Measurements from ENCODE around the gene TLR9. TPM values are rescaled to one million over a fixed set of nuclear protein-coding genes. Genes with fewer than 3 reads are reported as not detected.
"Not testable (repeated sequence)": the region's sequence is repeated elsewhere in the genome, so short reads cannot be mapped to it uniquely, and the experiment has no call there.

Gene TLR9, protein sequence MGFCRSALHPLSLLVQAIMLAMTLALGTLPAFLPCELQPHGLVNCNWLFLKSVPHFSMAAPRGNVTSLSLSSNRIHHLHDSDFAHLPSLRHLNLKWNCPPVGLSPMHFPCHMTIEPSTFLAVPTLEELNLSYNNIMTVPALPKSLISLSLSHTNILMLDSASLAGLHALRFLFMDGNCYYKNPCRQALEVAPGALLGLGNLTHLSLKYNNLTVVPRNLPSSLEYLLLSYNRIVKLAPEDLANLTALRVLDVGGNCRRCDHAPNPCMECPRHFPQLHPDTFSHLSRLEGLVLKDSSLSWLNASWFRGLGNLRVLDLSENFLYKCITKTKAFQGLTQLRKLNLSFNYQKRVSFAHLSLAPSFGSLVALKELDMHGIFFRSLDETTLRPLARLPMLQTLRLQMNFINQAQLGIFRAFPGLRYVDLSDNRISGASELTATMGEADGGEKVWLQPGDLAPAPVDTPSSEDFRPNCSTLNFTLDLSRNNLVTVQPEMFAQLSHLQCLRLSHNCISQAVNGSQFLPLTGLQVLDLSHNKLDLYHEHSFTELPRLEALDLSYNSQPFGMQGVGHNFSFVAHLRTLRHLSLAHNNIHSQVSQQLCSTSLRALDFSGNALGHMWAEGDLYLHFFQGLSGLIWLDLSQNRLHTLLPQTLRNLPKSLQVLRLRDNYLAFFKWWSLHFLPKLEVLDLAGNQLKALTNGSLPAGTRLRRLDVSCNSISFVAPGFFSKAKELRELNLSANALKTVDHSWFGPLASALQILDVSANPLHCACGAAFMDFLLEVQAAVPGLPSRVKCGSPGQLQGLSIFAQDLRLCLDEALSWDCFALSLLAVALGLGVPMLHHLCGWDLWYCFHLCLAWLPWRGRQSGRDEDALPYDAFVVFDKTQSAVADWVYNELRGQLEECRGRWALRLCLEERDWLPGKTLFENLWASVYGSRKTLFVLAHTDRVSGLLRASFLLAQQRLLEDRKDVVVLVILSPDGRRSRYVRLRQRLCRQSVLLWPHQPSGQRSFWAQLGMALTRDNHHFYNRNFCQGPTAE
- under 1 TPM; 0.23 to 0.50 TPM for total RNA-seq

DNA sequence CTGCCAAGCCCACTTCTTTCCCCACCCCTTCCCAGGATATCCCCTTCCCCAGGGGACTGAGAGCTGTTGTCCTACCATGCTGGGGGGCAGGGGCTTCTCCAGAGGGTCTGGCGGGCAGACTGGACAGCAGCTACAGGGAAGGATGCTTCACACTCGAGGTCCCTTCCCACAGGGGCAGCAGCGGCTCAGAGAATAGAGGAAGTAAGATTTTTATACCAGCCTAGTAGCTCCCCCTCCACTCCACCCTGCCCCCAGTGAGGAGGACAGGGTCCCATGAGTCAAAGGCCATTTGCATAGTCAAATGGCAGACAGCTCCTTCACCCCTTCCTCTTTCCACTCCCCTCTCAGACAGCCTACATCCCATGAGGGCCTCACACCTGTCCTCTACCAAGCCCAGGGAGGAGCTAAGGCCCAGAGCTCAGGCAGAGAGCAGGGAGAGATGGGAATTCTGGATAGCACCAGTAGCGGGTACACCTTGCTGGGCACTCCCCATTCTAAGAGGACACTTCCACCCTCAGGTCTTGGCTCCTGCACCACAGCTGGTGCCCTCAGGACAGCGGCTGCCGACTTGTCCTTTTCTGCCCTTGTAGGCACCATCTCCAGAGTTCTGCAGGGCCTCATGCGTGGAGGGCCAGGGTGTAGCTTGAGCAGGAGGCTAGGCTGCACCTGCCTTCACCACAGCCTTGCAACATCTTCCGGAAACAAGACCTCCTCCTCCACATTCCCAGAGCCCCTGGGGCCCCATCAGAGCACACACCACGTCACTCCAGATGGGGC, at the start of gene TLR9:
TLR9 (minus strand) TSS at position 194 of the 777 bp plus-strand sequence; CDS start at position 78, 116 bp downstream.
- ChIA-PET CTCF (interaction anchor here (0.8 to 2.7 kb wide), 6 partner anchors 9 to 158 kb away, joined by 3 to 8 read pairs (median 3); no protein-coding TSS in a partner anchor), POLR2A (interaction anchor here (0.5 to 1.2 kb wide), 5 partner anchors 12 to 159 kb away, joined by 3 to 4 read pairs (median 3); partner anchors contain the start of genes TWF2 and WDR82)

GRCh38 chr3:52274781-52275180, 49.3 kb upstream of the TLR9 start:
- CTCF ChIA-PET: interaction anchor here (1.0 kb wide), 1 partner anchor 21 kb away, joined by 3 read pairs; no protein-coding TSS in a partner anchor
- POLR2A ChIA-PET: not testable (repeated sequence)

DNA sequence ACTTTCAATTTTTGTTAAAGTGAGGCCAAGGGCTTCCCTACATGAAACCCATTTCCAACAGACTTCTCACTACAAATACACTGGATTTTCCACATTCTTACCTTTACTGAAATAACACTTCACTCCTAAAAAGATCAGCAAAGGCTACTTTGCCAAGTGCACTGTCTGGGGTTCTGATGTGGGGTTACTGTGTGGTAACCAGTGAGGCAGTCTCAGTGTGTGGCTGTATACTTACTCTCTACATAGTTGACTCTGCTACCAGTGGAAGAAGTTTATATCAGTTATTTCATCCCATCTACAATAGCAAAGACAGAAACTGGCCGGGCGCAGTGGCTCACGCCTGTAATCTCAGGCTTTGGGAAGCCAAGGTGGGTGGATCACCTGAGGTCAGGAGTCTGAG, 47.4 kb upstream of the TLR9 start:
- POLR2A ChIA-PET: interaction anchor here (0.7 kb wide), 2 partner anchors 32 to 118 kb away, joined by 3 to 6 read pairs; no protein-coding TSS in a partner anchor
- CTCF ChIA-PET: interaction anchor here (1.0 to 2.8 kb wide), 2 partner anchors 27 to 52 kb away, joined by 3 to 9 read pairs; partner anchors contain the start of gene PPM1M

- CTCF ChIA-PET: interaction anchor here (0.7 to 2.8 kb wide), 6 partner anchors 10 to 52 kb away, joined by 3 to 9 read pairs (median 4); partner anchors contain the start of gene PPM1M
Measured at GRCh38 chr3:52272172-52272571, 46.7 kb upstream of the TLR9 start.

GRCh38 chr3:52270252-52270754, 44.9 kb upstream of the TLR9 start:
- CTCF ChIA-PET: interaction anchor here (1.0 to 2.8 kb wide), 3 partner anchors 25 to 50 kb away, joined by 3 to 9 read pairs (median 6); partner anchors contain the start of gene PPM1M
- POLR2A ChIA-PET: no interaction called here

More at GRCh38 chr3:52272172-52272571, 46.7 kb upstream of the TLR9 start:
- POLR2A ChIA-PET: interaction anchor here (0.7 kb wide), 2 partner anchors 31 to 118 kb away, joined by 3 to 6 read pairs; no protein-coding TSS in a partner anchor

GRCh38 chr3:52269776-52270175, 44.3 kb upstream of the TLR9 start:
- ChIA-PET CTCF (interaction anchor here (2.2 to 2.8 kb wide), 2 partner anchors 24 to 49 kb away, joined by 6 to 9 read pairs; partner anchors contain the start of gene PPM1M), POLR2A (interaction anchor here (1.5 kb wide), 1 partner anchor 32 kb away, joined by 5 read pairs; the partner anchor contains the start of gene TWF2)

- ChIA-PET CTCF (interaction anchor here (1.1 to 1.9 kb wide), 3 partner anchors 9 to 37 kb away, joined by 3 to 5 read pairs (median 4); no protein-coding TSS in a partner anchor), POLR2A (interaction anchor here (1.4 to 1.5 kb wide), 2 partner anchors 9 to 30 kb away, joined by 5 read pairs; partner anchors contain the start of gene TWF2)
Measured at GRCh38 chr3:52268036-52268435, 42.6 kb upstream of the TLR9 start.

DNA sequence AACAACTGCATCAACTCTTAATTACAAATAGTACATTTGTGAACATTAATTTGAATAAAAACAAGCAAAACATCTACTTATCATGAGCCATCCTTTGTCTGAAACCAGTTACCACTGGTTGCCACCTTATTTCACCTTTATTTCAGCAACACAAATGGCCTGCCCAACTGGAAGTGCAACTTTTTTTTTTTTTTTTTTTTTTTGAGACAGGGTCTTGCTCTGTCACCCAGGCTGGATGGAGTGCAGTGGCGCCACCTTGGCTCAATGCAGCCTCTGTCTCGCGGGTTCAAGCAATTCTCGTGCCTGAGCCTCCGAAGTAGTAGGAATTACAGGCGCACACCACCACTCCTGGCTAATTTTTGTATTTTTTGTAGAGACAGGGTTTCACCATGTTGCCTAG, 39.9 kb upstream of the TLR9 start:
- CTCF ChIA-PET: interaction anchor here (1.1 kb wide), 1 partner anchor 38 kb away, joined by 3 read pairs; no protein-coding TSS in a partner anchor
- POLR2A ChIA-PET: no interaction called here

- ChIA-PET POLR2A (interaction anchor here (0.6 to 1.2 kb wide), 2 partner anchors 9 to 12 kb away, joined by 3 read pairs; no protein-coding TSS in a partner anchor), CTCF (no interaction called here)
Measured at GRCh38 chr3:52262447-52262846, 37.0 kb upstream of the TLR9 start.

DNA sequence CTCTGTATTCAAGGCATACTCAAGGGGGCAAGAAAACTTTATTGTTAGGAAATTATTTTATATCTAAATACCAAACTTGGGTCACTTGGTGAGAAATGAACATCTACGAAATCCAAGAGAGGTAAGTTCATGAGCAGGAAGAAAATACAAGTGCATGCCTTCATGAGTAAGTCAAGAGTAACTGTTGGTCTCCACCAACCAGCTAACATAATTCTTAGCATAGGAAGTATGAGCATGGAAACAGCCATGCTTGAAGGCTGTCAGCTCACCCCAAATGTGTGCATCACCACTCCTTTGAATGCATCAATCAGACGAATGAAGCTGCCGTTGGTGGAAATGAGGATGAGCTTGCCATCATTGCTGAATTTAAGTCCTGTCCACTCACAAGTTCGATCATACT, 34.0 kb upstream of the TLR9 start:
- CTCF ChIA-PET: interaction anchor here (0.9 to 1.4 kb wide), 4 partner anchors 11 to 43 kb away, joined by 3 to 5 read pairs (median 4); no protein-coding TSS in a partner anchor

GRCh38 chr3:52259035-52259434, 33.6 kb upstream of the TLR9 start:
- POLR2A ChIA-PET: interaction anchor here (0.9 to 4.1 kb wide), 3 partner anchors 17 to 28 kb away, joined by 3 to 18 read pairs (median 5); partner anchors contain the start of gene WDR82
- CTCF ChIA-PET: interaction anchor here (0.8 to 1.1 kb wide), 3 partner anchors 10 to 42 kb away, joined by 3 to 4 read pairs (median 3); no protein-coding TSS in a partner anchor

More for the DNA sequence above, 34.0 kb upstream of the TLR9 start:
- POLR2A ChIA-PET: interaction anchor here (0.9 to 4.1 kb wide), 3 partner anchors 17 to 28 kb away, joined by 3 to 18 read pairs (median 5); partner anchors contain the start of gene WDR82

- POLR2A ChIA-PET: interaction anchor here (0.7 to 4.1 kb wide), 2 partner anchors 15 to 20 kb away, joined by 4 to 18 read pairs; partner anchors contain the start of gene WDR82
- CTCF ChIA-PET: no interaction called here
Measured at GRCh38 chr3:52257911-52258310, 32.5 kb upstream of the TLR9 start.

- ChIA-PET POLR2A (interaction anchor here (1.7 kb wide), 1 partner anchor 11 kb away, joined by 5 read pairs; the partner anchor contains the start of gene PPM1M), CTCF (interaction anchor here (1.7 kb wide), 1 partner anchor 15 kb away, joined by 6 read pairs; no protein-coding TSS in a partner anchor)
Measured at GRCh38 chr3:52256622-52257021, 31.2 kb upstream of the TLR9 start.

DNA sequence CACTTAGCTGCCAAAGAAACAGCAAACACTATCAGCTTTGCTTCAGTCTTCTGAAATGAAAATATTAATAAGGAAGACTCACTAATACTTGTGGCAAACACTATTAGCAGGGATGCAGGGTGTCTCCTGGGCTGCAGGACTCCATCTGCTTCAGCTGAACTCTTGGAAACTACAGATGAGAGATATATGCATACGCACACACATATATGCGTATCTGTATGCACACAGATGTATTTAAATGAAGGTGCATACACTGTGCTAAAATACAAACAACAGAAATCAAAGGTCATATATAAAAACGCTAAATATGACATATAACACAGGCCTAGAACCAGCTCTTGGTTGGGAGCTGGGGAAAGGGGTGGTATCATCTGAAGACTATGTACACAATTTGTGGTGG, 30.7 kb upstream of the TLR9 start:
- ChIA-PET POLR2A (interaction anchor here (1.7 kb wide), 1 partner anchor 10 kb away, joined by 5 read pairs; the partner anchor contains the start of gene PPM1M), CTCF (interaction anchor here (0.7 to 1.7 kb wide), 2 partner anchors 14 to 16 kb away, joined by 3 to 6 read pairs; no protein-coding TSS in a partner anchor)

DNA sequence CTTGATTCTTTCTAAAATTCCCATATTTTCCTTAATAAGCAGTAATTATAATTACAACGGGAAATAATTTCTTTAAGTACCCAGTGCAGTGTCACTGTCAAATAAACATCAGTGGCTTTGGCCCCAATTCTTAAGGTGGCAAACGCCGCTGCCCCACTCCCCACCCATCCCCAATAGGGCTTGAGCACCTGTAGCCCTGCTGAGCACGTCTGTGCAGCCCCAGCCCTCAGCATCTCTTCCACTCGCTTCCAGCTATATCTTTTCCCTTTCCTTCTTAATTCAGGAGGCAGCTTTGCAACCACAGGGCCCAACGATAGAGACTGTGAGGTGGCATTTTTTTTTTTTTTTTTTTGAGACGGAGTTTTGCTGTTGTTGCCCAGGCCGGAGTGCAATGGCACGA, 29.2 kb upstream of the TLR9 start:
- CTCF ChIA-PET: interaction anchor here (0.7 to 4.2 kb wide), 4 partner anchors 8 to 53 kb away, joined by 3 to 25 read pairs (median 4); partner anchors contain the start of gene TWF2
- POLR2A ChIA-PET: interaction anchor here (0.9 to 19.3 kb wide), 3 partner anchors 9 to 25 kb away, joined by 4 to 246 read pairs (median 9); partner anchors contain the start of genes PPM1M and WDR82

Measured in activated CD8-positive, alpha-beta memory T cell treated with anti-CD3 and anti-CD28 coated beads for 36 hours (primary cell).